Stimulated activated CD4-positive, alpha-beta T cell treated with anti-CD3 and anti-CD28 coated beads, Interleukin-2, amount 100 ng/mL, for 48 hours (primary cell): ENCODE data around the gene CNTN1.
"Not testable (repeated sequence)": the region's sequence is repeated elsewhere in the genome, so short reads cannot be mapped to it uniquely, and the experiment has no call there.

Experiments
- DNase-seq, 2 donors: peaks; one replicate each; pipeline ENCODE4 v3.0.0-alpha.2; 2020

Gene CNTN1

GRCh38 chr12:41053046-41053445 is 360.8 kb downstream of the CNTN1 start:
- no peak for DNase-seq

DNA sequence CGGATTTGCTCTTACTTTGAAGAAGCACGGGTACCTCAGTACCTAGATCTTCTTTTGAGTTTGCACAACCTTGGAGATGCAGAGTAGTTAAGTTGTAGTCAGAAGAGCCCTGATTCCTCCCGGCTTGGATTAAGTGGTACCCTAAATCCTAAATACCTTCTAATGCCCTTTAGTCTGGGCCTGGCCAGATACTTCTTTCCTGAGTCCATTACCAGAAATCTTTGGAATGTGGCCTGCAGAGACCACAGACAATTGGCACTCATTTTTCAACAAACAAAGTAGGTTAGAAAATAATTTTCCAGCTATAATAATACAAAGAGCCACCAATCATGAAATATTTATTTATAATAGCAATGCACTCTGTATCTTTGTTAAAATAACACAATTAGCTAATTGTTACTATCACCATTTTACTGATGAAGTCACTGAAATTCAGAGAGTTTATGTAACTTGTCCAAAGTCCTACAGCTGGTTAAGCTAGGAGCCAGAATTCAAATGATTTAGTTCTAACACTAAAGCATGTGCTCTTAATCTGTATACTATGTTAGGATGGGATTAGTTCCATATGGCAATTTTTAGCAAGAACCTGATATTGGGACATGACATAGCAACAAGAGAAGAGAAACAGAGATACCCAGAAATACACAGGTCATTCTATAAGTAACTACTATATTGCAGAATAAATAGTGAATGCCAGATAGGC is 363.8 kb downstream of the CNTN1 start:
- DNase-seq: no peak

DNA sequence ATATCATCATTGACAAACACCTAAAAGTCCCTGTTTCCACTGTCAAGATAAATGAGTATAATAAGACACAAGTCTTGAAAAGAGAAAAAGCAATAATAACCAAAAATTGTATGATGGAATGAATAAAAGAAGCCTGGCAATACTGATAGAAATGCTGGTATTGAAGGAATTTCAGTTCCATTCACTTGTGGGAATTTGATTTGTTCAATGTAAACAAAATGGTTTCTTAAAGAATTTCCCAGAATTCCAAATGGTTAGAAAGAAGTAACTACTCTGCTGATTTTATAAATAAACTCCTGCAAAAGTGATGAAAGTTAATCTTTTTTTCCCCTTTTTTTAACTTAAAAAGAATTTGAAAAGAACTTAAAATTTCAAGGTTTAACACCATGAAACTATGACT is 366.0 kb downstream of the CNTN1 start:
- DNase-seq: no peak

DNA sequence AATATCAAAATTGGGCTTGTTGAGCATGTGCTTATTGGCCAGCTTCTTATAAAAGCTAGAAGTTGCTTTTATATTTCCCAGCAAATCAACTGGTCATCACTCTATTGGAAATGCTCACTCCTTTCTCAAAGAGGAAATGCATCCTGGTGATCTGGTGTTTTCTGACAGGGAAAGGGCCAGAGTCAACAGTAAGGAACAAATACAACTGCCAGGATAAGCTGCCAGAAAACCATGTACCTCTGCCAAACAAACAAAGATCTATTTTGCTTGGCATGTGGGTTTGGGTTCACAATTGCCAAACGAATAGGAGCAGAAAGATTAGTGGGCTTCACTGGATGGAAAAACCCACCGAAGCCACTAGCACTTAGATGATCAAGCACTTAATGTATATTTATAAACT is 369.0 kb downstream of the CNTN1 start:
- no peak for DNase-seq

DNA sequence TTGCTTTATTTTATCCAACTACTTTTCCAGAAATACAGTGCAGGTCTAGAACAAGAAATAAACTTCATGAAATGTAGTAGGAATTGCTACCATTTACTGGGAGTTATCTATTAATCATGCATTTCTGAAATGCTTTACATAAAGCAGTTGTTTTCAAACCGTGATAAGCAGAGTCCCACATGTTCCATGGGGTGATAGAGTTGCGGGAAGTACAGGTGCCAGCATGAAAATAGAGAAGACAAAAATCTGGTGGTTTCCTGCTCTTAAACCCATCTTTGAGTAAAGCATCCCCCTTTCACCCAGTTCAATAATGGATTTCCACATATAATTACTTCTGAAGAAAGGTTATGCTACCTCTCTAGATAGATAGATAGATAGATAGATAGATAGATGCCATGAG is 372.2 kb downstream of the CNTN1 start:
- DNase-seq: no peak

DNA sequence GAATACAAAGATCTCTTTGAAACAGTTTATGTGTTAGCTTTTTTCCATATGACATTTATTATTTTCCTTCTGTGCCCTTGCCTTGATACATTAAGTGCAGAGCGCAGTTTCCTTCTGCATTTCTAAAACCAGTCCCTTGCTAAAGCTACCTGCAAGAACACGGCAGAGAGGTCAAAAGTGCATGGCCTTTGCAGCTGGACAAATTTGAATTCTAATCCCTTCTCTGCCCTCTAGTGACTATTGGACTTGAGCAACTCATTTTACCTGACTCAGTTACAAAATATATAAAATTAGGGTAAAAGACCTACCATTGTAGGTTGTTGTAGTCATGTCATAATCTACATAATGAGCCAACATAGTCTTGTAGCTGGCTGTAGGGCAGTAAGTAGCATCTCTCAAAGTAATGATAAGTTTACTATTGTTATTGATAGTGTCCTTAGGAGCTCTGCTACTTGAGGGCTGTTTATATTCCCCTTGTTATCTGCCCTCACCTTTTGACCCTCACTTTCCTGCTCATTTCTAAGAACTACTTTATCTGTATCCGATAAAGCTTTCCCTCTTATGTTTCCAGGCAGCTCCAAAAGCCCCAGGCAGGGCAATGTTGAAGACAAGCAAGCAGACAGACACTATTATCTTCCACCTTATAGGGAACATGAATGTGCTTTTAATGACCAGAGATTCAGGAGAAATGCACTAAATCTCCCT is 375.9 kb downstream of the CNTN1 start:
- no peak for DNase-seq

DNA sequence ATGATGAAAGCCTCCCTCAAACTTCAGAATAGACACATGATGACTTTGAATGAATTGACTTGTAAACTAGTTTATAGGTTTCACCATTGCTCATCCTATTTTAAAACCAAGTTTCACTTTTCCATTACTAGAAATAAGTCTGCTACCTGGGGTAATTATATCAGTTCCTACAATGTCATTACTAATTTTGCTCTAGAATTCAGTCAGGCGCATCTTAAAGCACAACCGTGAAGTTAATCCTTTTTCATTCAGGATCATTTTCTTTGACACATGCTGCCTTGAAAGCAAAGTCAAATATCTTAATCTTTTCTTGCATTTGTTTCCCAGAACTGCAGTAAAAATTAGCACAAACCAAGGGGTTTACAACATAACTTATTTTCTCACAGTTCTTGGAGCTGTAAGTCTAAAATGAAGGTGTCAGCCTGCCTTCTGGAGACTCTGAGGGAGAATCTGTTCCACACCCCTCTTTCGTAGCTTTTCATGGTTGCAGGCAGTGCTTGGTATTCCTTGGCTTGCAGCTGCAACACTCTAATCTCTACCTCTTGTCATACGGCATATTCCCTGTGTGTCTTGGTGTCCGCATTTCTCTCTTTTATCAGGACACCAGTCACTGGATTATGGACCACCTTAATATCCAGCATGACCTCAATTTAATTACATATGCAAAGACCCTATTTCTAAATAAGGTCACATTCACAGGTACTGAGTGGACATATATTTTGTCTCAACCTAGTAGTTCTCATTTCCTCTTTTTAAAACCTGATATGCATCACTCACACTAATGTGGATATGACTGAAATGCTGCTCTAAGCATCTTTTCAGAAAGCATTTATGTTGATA is 381.6 kb downstream of the CNTN1 start:
- no peak for DNase-seq

GRCh38 chr12:41074473-41074769 is 382.2 kb downstream of the CNTN1 start:
- no peak for DNase-seq

DNA sequence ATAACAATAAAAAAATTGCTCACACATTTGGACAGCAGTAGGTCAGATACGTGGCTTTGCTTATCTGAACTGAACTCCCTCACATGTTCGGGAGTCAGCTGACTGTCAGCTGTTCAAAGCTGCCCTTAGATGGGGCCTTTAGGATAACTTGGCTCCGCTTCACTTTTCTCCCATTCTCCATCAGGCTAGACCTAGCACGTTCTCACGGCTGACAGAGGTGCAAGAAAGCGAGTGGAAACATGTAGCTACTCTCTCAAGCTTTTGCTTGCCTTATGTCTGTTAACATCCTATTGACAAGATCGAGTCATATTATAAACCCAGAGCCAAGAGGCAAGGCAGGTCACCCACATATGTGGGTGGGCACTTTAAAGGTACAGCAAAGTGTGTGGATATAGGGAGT is 383.9 kb downstream of the CNTN1 start:
- no peak for DNase-seq

- DNase-seq: not testable (repeated sequence)
Observed at GRCh38 chr12:41081241-41081640, 389.0 kb downstream of the CNTN1 start.

- no peak for DNase-seq
Observed at GRCh38 chr12:41089438-41089837, 397.2 kb downstream of the CNTN1 start.

GRCh38 chr12:41092115-41092514 is 399.9 kb downstream of the CNTN1 start:
- no peak for DNase-seq

- no peak for DNase-seq
Observed at GRCh38 chr12:41096797-41097196, 404.6 kb downstream of the CNTN1 start.

DNA sequence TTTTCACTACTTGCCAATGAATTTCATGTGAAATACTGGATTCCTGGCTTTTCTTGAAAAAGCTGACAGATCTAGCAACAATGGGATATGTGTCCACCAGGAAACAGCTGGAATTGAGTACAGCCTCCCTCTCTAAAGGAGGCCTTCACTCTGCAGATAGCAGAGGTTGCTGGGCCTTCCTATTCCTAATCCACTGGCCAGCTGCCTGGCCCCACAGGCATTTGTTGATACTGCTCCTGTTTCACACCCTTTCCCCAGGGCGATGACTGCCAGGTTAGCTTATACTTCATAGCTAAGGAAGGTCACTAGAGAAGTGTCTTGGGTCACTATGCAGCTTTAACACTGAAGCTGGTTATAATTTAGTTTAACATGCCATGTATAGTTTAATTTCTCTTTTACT is 408.3 kb downstream of the CNTN1 start:
- DNase-seq: no peak

DNA sequence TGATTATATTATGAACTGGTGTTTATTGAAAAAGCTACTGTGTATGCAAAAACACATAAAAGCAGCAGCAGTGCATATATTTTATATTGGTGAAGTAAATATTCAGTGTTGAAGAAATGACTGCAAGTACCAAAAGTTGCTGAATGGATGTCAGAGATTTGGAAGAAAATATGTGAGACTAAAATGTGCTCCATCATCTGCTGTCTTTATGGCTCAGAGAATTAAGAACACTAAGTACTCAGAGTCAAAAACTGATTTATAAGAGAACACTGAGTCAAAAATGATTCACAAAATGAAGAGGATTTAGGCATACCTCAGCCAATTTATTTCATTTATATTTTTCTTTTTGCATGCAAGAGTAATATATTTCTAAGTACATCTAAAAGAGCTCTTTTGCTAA is 409.6 kb downstream of the CNTN1 start:
- no peak for DNase-seq

- no peak for DNase-seq
Observed at GRCh38 chr12:41103614-41104013, 411.4 kb downstream of the CNTN1 start.

DNA sequence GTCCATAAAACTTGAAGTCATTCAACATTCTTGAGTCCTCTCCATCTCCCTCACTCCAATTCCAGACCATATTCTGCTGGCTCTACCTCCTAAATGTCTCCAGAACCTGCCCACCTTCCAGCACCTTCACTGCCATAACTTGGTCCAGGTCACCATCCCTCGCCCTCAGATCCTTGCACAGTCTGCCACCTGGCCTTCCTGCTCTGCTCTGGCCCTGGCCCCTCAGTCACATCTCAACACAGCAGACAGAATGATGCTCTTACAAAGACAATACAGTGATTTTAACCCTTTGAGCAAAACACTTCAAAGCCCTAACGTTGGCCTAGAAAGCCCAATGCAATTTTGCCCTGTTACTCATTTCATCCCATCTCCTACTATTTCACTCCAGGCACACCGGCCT is 414.1 kb downstream of the CNTN1 start:
- no peak for DNase-seq

- DNase-seq: no peak
Observed at GRCh38 chr12:41108032-41108431, 415.8 kb downstream of the CNTN1 start.

GRCh38 chr12:41112903-41113302 is 420.7 kb downstream of the CNTN1 start:
- no peak for DNase-seq

DNA sequence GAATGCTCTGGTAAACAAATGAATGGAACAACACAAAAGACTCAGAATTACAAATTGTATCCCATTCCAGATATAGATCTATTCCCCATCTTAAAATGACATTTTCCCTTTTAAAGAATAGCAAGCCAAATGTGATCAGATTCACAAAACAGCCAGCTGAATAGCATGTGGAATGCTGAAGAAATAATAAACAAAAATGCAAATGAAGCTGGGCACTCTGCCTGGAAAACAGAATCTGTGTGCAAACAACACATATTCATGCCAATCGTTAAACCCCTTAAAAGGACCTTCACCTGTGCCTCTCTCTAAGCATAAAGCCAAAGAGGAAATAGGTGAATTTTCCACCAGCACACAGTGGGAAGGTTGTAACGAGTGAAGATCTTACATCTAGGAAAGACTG is 428.0 kb downstream of the CNTN1 start:
- DNase-seq: no peak

GRCh38 chr12:41121374-41121773 is 429.1 kb downstream of the CNTN1 start:
- no peak for DNase-seq
